HepG2 (cell line): ENCODE results near the gene MYCBPAP. TPM values are rescaled to one million over a fixed set of nuclear protein-coding genes. Genes with fewer than 3 reads are reported as not detected.

Experiments used
- AHDC1 ChIP-seq: sonication (generic); formaldehyde crosslinking; IDR thresholded peaks from 2 replicates; pipeline ENCODE4 v1.5.1; 2020; ENCODE audit warnings: mild to moderate bottlenecking, missing genetic modification reagents, borderline replicate concordance
- ARHGAP35 ChIP-seq: sonication (generic); formaldehyde crosslinking; IDR thresholded peaks from 2 replicates; pipeline ENCODE4 v1.9.0; 2022; ENCODE audit warnings: mild to moderate bottlenecking, inconsistent platforms, moderate library complexity, missing genetic modification reagents, borderline replicate concordance
- FOXC1 ChIP-seq: sonication (generic); formaldehyde crosslinking; IDR thresholded peaks from 2 replicates; pipeline ENCODE4 v1.8.0; 2022; ENCODE audit warnings: mild to moderate bottlenecking, missing genetic modification reagents, borderline replicate concordance
- MAFF ChIP-seq: IDR thresholded peaks from 2 replicates; pipeline ENCODE4 v1.6.1; 2011; ENCODE audit warnings: low read depth, low read length, improper control_type of control experiment
- MTA1 ChIP-seq: sonication (generic); formaldehyde crosslinking; IDR thresholded peaks from 2 replicates; pipeline ENCODE4 v1.4.0; 2020; ENCODE audit warnings: missing genetic modification reagents, mild to moderate bottlenecking, borderline replicate concordance
- MXD4 ChIP-seq: IDR thresholded peaks from 2 replicates; pipeline ENCODE4 v1.6.1; 2016; ENCODE audit warnings: mild to moderate bottlenecking, missing biosample characterization, missing genetic modification reagents
- NFATC3 ChIP-seq: sonication (generic); formaldehyde crosslinking; IDR thresholded peaks from 2 replicates; pipeline ENCODE4 v1.5.1; 2020; ENCODE audit warnings: mild to moderate bottlenecking, missing genetic modification reagents
- NFKBIZ ChIP-seq: IDR thresholded peaks from 2 replicates; pipeline ENCODE4 v1.6.1; 2018; ENCODE audit warnings: missing genetic modification reagents, missing compliant biosample characterization
- PRDM15 ChIP-seq: sonication (generic); formaldehyde crosslinking; IDR thresholded peaks from 2 replicates; pipeline ENCODE4 v1.4.0; 2020; ENCODE audit warnings: missing genetic modification reagents
- RCOR2 ChIP-seq: IDR thresholded peaks from 2 replicates; pipeline ENCODE4 v1.6.1; 2016; ENCODE audit warnings: missing biosample characterization, missing genetic modification reagents
- RFXANK ChIP-seq: IDR thresholded peaks from 2 replicates; pipeline ENCODE4 v1.6.1; 2016
- ZBTB7A ChIP-seq: sonication (generic); formaldehyde crosslinking; IDR thresholded peaks from 2 replicates; pipeline ENCODE4 v1.8.0; 2022; ENCODE audit warnings: mild to moderate bottlenecking, missing genetic modification reagents
- ZNF460 ChIP-seq: sonication (generic); formaldehyde crosslinking; IDR thresholded peaks from 2 replicates; pipeline ENCODE4 v1.5.1; 2020; ENCODE audit warnings: missing genetic modification reagents, mild to moderate bottlenecking, borderline replicate concordance
- ZNF558 ChIP-seq: sonication (generic); formaldehyde crosslinking; IDR thresholded peaks from 2 replicates; pipeline ENCODE4 v1.9.0; 2022; ENCODE audit warnings: mild to moderate bottlenecking, missing genetic modification reagents, borderline replicate concordance
- ZNF720 ChIP-seq: sonication (generic); formaldehyde crosslinking; IDR thresholded peaks from 2 replicates; pipeline ENCODE4 v1.4.0; 2020; ENCODE audit warnings: missing genetic modification reagents
- ZNF878 ChIP-seq: sonication (generic); formaldehyde crosslinking; IDR thresholded peaks from 2 replicates; pipeline ENCODE4 v1.8.1; 2023; ENCODE audit warnings: mild to moderate bottlenecking, missing genetic modification reagents, moderate library complexity
- ZSCAN30 ChIP-seq: sonication (generic); formaldehyde crosslinking; IDR thresholded peaks from 2 replicates; pipeline ENCODE4 v1.5.0; 2020; ENCODE audit warnings: mild to moderate bottlenecking, missing genetic modification reagents
- ZXDC ChIP-seq: sonication (generic); formaldehyde crosslinking; IDR thresholded peaks from 2 replicates; pipeline ENCODE4 v1.5.0; 2020; ENCODE audit warnings: mild to moderate bottlenecking, missing genetic modification reagents
- polyA plus RNA-seq, 8 experiments: library from polyadenylated mRNA; depleted of rRNA in 3 of 8; stranded (reverse) in 7 of 8; unstranded in 1 of 8; fragments of >200 nt; fragmentation: Illumina TruSeq in 4 of 8; extraction: Trizol in 4 of 8; gene quantifications; 2 replicates each; pipeline versions ENCODE4 v1.2.1 to v1.2.3, GENCODE V29; 2011 to 2016; ENCODE audit warnings: low read depth in 4 of 8, missing spikeins in 1 of 8, mixed read lengths in 1 of 8; ENCODE audit not compliant: insufficient read depth in 1 of 8
- total RNA-seq, 5 experiments: library from RNA; depleted of rRNA; stranded (reverse); fragments of >200 nt; fragmentation: Illumina TruSeq; extraction: Trizol; gene quantifications; 2 replicates each; pipeline ENCODE4 v1.2.3, GENCODE V29; 2016; ENCODE audit warnings: low read depth in 1 of 5

The MYCBPAP gene
- total and polyA plus RNA-seq, 2 of the 13 experiments (the other 11 are each of a cell fraction or from before 2014, with no cell fraction given) = 0.22 to 0.24 TPM

- peak; percentile 77 for TF ChIP-seq PRDM15 (CRISPR knock-in tag)
- peak; percentile 87; the same call in 1 of the 2 replicates for TF ChIP-seq ZNF558
- TF ChIP-seq AHDC1 (CRISPR knock-in tag) = no peak
- no peak for TF ChIP-seq ZSCAN30 (CRISPR knock-in tag)
- 0 out of 2 replicates have a peak, but pooled peaks have one; percentile 19 for TF ChIP-seq NFKBIZ (CRISPR knock-in tag)
- TF ChIP-seq MTA1 (CRISPR knock-in tag) = peak; percentile 53; the same call in 1 of the 2 replicates
- TF ChIP-seq ZXDC (CRISPR knock-in tag) = peak; percentile 92
- no peak for TF ChIP-seq ZNF878 (CRISPR knock-in tag)
- 0 out of 2 replicates have a peak, but pooled peaks have one; percentile 69 for TF ChIP-seq MXD4 (CRISPR knock-in tag)
- no peak for TF ChIP-seq NFATC3 (CRISPR knock-in tag)
- TF ChIP-seq RCOR2 = no peak
- TF ChIP-seq ZBTB7A (CRISPR knock-in tag) = peak; percentile 53; the same call in 1 of the 2 replicates
- TF ChIP-seq ARHGAP35 (CRISPR knock-in tag) = peak; percentile 58; the same call in 1 of the 2 replicates
- peak; percentile 22; the same call in 1 of the 2 replicates for TF ChIP-seq MAFF
- TF ChIP-seq FOXC1 (CRISPR knock-in tag) = 0 out of 2 replicates have a peak, but pooled peaks have one; percentile 18
- TF ChIP-seq ZNF460 (CRISPR knock-in tag) = no peak
- no peak for TF ChIP-seq ZNF720 (CRISPR knock-in tag)
- TF ChIP-seq RFXANK (CRISPR knock-in tag) = peak; percentile 78; the same call in 1 of the 2 replicates
Observed at GRCh38 chr17:50547035-50547735, 38.9 kb downstream of the MYCBPAP start, which contains the start of gene SPATA20 (continued).
